Lung microvascular endothelial cell (primary cell): ENCODE results near the gene TMCO4. TPM values are rescaled to one million over a fixed set of nuclear protein-coding genes. Genes with fewer than 3 reads are reported as not detected.
A peak's percentile ranks its signal among the peaks of the same experiment; 100 is the strongest.
"Not testable (repeated sequence)": the region's sequence is repeated elsewhere in the genome, so short reads cannot be mapped to it uniquely, and the experiment has no call there.

Source experiments
- DNase-seq, 2 donors: peaks; one replicate each; pipeline versions ENCODE4 v3.0.0 to v3.0.0-alpha.2; 2010; ENCODE audit warnings: low read depth in 2 of 2
- total RNA-seq: library from RNA; depleted of rRNA; stranded (reverse); fragments of >200 nt; gene quantifications from 2 replicates; pipeline ENCODE4 v1.2.1, GENCODE V29; 2014

TMCO4 gene
- total RNA-seq, 1 donor from 2014 or later: 7.3 TPM

- no peak for DNase-seq
These were observed 13.9 kb upstream of the TMCO4 start for GRCh38 chr1:19813643-19813960.

- no peak for DNase-seq
These were observed 13.3 kb upstream of the TMCO4 start for GRCh38 chr1:19812875-19813642.

GRCh38 chr1:19811206-19811851, 11.6 kb upstream of the TMCO4 start:
- DNase-seq: peak; percentile 57 to 71

GRCh38 chr1:19809044-19809750, 9.5 kb upstream of the TMCO4 start:
- no peak for DNase-seq

- no peak for DNase-seq
These were observed 8.6 kb upstream of the TMCO4 start for GRCh38 chr1:19808351-19808750.

- no peak for DNase-seq
These were observed 5.1 kb upstream of the TMCO4 start for GRCh38 chr1:19804831-19805251.

GRCh38 chr1:19802269-19802668, 2.6 kb upstream of the TMCO4 start:
- no peak for DNase-seq

GRCh38 chr1:19800076-19800804, 524 bp upstream of the TMCO4 start:
- peak; percentile 56 to 70 for DNase-seq

GRCh38 chr1:19798486-19799229, 1.1 kb downstream of the TMCO4 start:
- no peak for DNase-seq

- no peak for DNase-seq
These were observed 1.9 kb downstream of the TMCO4 start for GRCh38 chr1:19797827-19798226.

GRCh38 chr1:19794583-19794982, 5.1 kb downstream of the TMCO4 start:
- DNase-seq: no peak

GRCh38 chr1:19793360-19794046, 6.2 kb downstream of the TMCO4 start:
- DNase-seq: no peak

GRCh38 chr1:19792237-19793002, 7.3 kb downstream of the TMCO4 start:
- DNase-seq: no peak

- not testable (repeated sequence) for DNase-seq
These were observed 9.4 kb downstream of the TMCO4 start for GRCh38 chr1:19790061-19790975.

GRCh38 chr1:19786988-19787423, 12.7 kb downstream of the TMCO4 start:
- DNase-seq: no peak

GRCh38 chr1:19785660-19786059, 14.1 kb downstream of the TMCO4 start:
- DNase-seq: no peak

- DNase-seq: no peak
These were observed 19.3 kb downstream of the TMCO4 start for GRCh38 chr1:19780267-19780877.

- no peak for DNase-seq
These were observed 22.8 kb downstream of the TMCO4 start for GRCh38 chr1:19776933-19777332.
